GM12873 (cell line): ENCODE data around the gene CD55.

ENCODE experiments used
- CTCF ChIP-seq: IDR thresholded peaks from 2 replicates; pipeline ENCODE4 v1.5.1; 2012; ENCODE audit warnings: low read depth, mild to moderate bottlenecking, moderate library complexity, low read length, control low read depth; ENCODE audit not compliant: insufficient read depth; ENCODE audit errors: missing control alignments

CD55 gene

GRCh38 chr1:207282496-207283380 lies 38.7 kb upstream of the CD55 start:
- no peak for TF ChIP-seq CTCF

- no peak for TF ChIP-seq CTCF
Observed at GRCh38 chr1:207283421-207283820, 38.1 kb upstream of the CD55 start.

GRCh38 chr1:207284209-207284897 lies 37.1 kb upstream of the CD55 start:
- no peak for TF ChIP-seq CTCF

- TF ChIP-seq CTCF: no peak
Observed at GRCh38 chr1:207286786-207287468, 34.6 kb upstream of the CD55 start.

- no peak for TF ChIP-seq CTCF
Observed at GRCh38 chr1:207288315-207288714, 33.2 kb upstream of the CD55 start.

- no peak for TF ChIP-seq CTCF
Observed at GRCh38 chr1:207289756-207290155, 31.7 kb upstream of the CD55 start.

- TF ChIP-seq CTCF: no peak
Observed at GRCh38 chr1:207291723-207292122, 29.8 kb upstream of the CD55 start.
